GM12872 (cell line): ENCODE results near the gene PASK.

Source experiments
- CTCF ChIP-seq: IDR thresholded peaks from 3 replicates; pipeline ENCODE4 v1.5.1; 2011; ENCODE audit warnings: low read depth, mild to moderate bottlenecking, low read length, moderate library complexity; ENCODE audit not compliant: insufficient read depth

Gene PASK

GRCh38 chr2:241107031-241107783 is 42.1 kb downstream of the PASK start:
- TF ChIP-seq CTCF = no peak

- TF ChIP-seq CTCF = no peak
Observed at GRCh38 chr2:241105641-241106040, 43.6 kb downstream of the PASK start.

GRCh38 chr2:241103176-241103595 is 46.1 kb downstream of the PASK start:
- no peak for TF ChIP-seq CTCF

GRCh38 chr2:241102239-241102803 is 47.0 kb downstream of the PASK start, which contains the start of gene MTERF4:
MTERF4 (minus strand) TSS chr2:241102287; CDS start chr2:241102273, 14 bp downstream.
- TF ChIP-seq CTCF = no peak

- TF ChIP-seq CTCF = no peak
Observed at GRCh38 chr2:241099246-241099645, 50.0 kb downstream of the PASK start.

GRCh38 chr2:241096979-241097378 is 52.3 kb downstream of the PASK start:
- no peak for TF ChIP-seq CTCF

- no peak for TF ChIP-seq CTCF
Observed at GRCh38 chr2:241095594-241096290, 53.5 kb downstream of the PASK start.
